Psoas muscle (tissue), 8 donors: ENCODE data around the gene CUL3. TPM values are rescaled to one million over a fixed set of nuclear protein-coding genes. Genes with fewer than 3 reads are reported as not detected.

Experiments used
- ATAC-seq, 4 donors: fragments of 200-7000 bp; cut with Tn5 transposase; one replicate each; pipeline ENCODE4 v1.9.1; 2020; ENCODE audit warnings: moderate library complexity in 3 of 4, mild to moderate bottlenecking in 2 of 4
- DNase-seq, 2 donors: peaks; one replicate each; pipeline ENCODE4 v3.0.0-alpha.2; 2020
- H3K27ac ChIP-seq: fragments of 200-600 bp; one replicate; pipeline ENCODE4 v1.8.0; 2022
- H3K27me3 ChIP-seq, 3 donors: fragments of 200-600 bp in 1 of 3; one replicate each; pipeline versions ENCODE4 v1.6.1 to v1.8.0; 2013 to 2022; ENCODE audit warnings: low read length in 2 of 3, mild to moderate bottlenecking in 2 of 3, moderate library complexity in 1 of 3; ENCODE audit not compliant: insufficient read depth in 3 of 3
- H3K36me3 ChIP-seq, 2 donors: fragments of 200-600 bp in 1 of 2; one replicate each; pipeline versions ENCODE4 v1.6.1 to v1.8.0; 2013 to 2022; ENCODE audit warnings: low read depth in 1 of 2, mild to moderate bottlenecking in 1 of 2, moderate library complexity in 1 of 2; ENCODE audit not compliant: insufficient read depth in 1 of 2
- H3K4me1 ChIP-seq: fragments of 200-600 bp; one replicate; pipeline ENCODE4 v1.8.0; 2022
- H3K4me3 ChIP-seq: fragments of 200-600 bp; one replicate; pipeline ENCODE4 v1.8.0; 2022; ENCODE audit warnings: mild to moderate bottlenecking
- H3K9me3 ChIP-seq: fragments of 200-600 bp; one replicate; pipeline ENCODE4 v1.8.0; 2022
- WGBS, 3 donors: extraction: QIAGEN DNeasy Blood & Tissue Kit; methylation state at CpG; one replicate each; pipeline versions ENCODE4 v1.1.6 to v1.1.7; 2013; 5-methylcytosine and 5-hydroxymethylcytosine counted together
- intact Hi-C, 2 donors: fragments of 100-400 bp; cut with DNase I; formaldehyde crosslinking; loops; one replicate each; pipeline versions ENCODE4 v1.11.0 to v1.14.2; 2022
- polyA plus RNA-seq, 3 donors: library from polyadenylated mRNA; stranded (reverse); fragments of 200-250 nt; gene quantifications; one replicate each; pipeline ENCODE4 v1.2.3, GENCODE V29; 2013
- total RNA-seq, 4 donors: library from RNA; stranded (reverse); fragmentation: NEBNext Ultra II Directional in 2 of 4; extraction: Animal tissue kit (Norgen Biotek cat#: 25700) in 2 of 4; gene quantifications; one replicate each; pipeline versions ENCODE4 v1.2.1 to v1.2.4, GENCODE V29; 2021 to 2023
- TF ChIP-seq, protein P1 (sequence below): fragments of 200-600 bp; IDR thresholded peaks from one replicate; pipeline ENCODE4 v1.8.0; 2022; ENCODE audit warnings: antibody characterized with exemption
- donor health status: healthy with polysubstance abuse.
- donor health status: DM: no; HTN: no; CAD: no; lungs with moderate emphysema.
- donor health status: Bipolar disorder and iron deficiency.
- donor health status: healthy.
- donor health status: DM: yes; HTN: yes; CAD: no.
- donor health status: DM: no; HTN: no; CAD: no.
- donor health status: DM: no; HTN: no; CAD: no.
- donor health status: DM: yes; HTN: yes; CAD: no.

CUL3 gene
- total and polyA plus RNA-seq, 7 donors = 103 to 218 (median 128) TPM

DNA sequence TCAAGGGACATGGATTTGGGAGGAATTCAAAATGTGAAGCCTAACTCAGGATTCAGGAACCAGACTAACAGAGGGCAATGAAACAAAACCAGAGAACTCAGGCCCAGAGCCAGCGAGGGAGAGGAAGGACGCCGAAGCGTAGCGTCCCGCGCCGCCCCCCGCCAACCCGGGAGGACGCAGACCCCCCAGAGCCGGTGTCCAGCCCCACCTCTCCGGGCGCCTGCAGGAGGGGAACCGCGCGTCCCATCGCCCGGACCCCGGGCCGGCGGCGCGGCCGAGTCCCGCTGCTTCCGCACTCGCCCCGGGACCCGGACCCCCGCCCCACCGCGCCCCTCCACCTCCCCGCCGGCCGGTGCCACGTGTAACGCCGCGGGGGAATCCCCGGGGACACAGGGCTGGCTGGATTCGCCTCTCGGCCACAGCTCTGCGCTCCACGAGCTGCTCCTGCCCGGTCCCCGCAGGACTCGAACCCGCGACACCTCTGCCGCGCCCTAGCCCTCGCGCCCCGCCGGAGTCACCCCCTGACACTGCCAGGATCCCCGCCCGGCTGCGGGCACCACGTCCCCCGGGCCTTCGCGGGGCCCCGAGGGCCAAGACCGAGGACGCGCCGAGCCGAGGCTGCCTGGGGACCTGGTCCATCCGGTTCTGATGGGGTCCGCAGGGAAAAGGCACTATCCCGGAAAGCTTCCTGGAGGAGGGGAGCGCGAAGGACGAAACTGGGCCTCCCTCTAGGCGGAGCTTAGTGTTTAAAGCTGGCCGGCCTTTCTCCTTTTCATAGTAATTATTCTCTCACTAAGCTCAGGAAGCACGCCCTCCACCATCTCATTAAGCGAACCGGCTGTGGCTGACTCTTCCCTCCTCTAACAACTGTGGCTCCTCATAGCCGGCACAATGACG lies 142.8 kb downstream of the CUL3 start:
- H3K27ac ChIP-seq = no peak overlapping the region
- H3K36me3 ChIP-seq = no peaks in the 10 kb centered on the region
- TF ChIP-seq, protein P1, sequence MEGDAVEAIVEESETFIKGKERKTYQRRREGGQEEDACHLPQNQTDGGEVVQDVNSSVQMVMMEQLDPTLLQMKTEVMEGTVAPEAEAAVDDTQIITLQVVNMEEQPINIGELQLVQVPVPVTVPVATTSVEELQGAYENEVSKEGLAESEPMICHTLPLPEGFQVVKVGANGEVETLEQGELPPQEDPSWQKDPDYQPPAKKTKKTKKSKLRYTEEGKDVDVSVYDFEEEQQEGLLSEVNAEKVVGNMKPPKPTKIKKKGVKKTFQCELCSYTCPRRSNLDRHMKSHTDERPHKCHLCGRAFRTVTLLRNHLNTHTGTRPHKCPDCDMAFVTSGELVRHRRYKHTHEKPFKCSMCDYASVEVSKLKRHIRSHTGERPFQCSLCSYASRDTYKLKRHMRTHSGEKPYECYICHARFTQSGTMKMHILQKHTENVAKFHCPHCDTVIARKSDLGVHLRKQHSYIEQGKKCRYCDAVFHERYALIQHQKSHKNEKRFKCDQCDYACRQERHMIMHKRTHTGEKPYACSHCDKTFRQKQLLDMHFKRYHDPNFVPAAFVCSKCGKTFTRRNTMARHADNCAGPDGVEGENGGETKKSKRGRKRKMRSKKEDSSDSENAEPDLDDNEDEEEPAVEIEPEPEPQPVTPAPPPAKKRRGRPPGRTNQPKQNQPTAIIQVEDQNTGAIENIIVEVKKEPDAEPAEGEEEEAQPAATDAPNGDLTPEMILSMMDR = no peak
- H3K4me1 ChIP-seq = no peaks in the 10 kb centered on the region
- peaks cover 0 to 23% (median 2%) of the 10 kb centered on the region in 3 donors for H3K27me3 ChIP-seq
- 3 to 9% (median 3%) methylated on average over 47 to 82 of the region's 82 CpGs for WGBS, 3 donors
- ATAC-seq (peak; percentile 21 to 60 (median 36)), DNase-seq (peak; percentile 27 to 61)
- peak overlapping the region; percentile 71 for H3K4me3 ChIP-seq
- intact Hi-C loops = no loop called here
- H3K9me3 ChIP-seq = no peaks in the 10 kb centered on the region

DNA sequence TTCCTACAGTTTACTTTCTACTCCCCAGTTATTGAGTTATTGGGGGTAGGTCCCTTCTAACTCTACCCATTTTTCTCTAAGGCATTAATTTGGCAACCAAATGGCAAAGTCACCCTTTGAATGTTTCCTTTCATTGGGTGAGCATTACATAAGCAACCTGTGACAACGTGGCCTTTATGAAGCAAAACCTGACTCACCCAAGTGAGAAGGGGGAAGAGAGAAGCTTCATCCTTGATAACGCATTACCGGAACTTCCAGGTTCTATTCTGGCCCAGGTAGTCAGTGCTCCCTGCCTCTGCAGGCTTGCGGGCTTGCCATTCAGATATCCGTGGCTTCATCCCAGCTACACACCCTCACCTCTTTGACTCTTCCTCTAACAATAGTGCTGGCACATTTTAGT lies 144.2 kb downstream of the CUL3 start:
- ATAC-seq (no peak), DNase-seq (no peak)
- TF ChIP-seq, protein P1 = no peak
- peaks cover 0 to 23% (median 2%) of the 10 kb centered on the region in 3 donors for H3K27me3 ChIP-seq
- H3K9me3 ChIP-seq = no peaks in the 10 kb centered on the region
- 81 to 87% (median 86%) methylated on average over 5 of the region's 5 CpGs for WGBS, 3 donors
- H3K27ac ChIP-seq = no peak overlapping the region
- H3K4me1 ChIP-seq = no peaks in the 10 kb centered on the region
- H3K36me3 ChIP-seq = no peaks in the 10 kb centered on the region
- intact Hi-C loops = no loop called here
- no peak overlapping the region for H3K4me3 ChIP-seq

DNA sequence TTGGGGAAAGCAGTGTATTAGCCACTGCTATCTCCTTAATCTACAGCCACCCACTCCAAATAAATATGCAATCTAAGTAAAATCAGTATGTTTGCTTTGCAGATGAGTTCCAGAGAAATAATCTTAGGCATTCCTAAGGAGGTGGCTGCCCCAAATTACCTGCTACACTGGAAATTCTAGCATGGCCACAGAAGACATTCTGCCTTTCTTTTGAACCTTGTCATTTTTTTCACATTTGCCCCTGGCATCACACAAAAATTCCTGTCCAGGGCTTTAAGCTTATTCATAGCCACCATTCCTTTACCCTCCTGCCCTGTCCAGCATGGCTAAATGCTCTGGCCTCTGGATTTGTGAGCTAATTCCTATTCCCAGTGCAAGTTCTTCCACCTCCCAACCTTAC lies 146.4 kb downstream of the CUL3 start:
- TF ChIP-seq, protein P1 = no peak
- Histone ChIP-seq H3K36me3 (no peaks in the 10 kb centered on the region), H3K27me3 (peaks cover 0 to 15% (median 0%) of the 10 kb centered on the region in 3 donors), H3K9me3 (no peaks in the 10 kb centered on the region), H3K27ac (no peak overlapping the region), H3K4me1 (no peaks in the 10 kb centered on the region), H3K4me3 (no peak overlapping the region)
- DNase-seq (no peak), ATAC-seq (no peak)
- intact Hi-C loops = no loop called here

DNA sequence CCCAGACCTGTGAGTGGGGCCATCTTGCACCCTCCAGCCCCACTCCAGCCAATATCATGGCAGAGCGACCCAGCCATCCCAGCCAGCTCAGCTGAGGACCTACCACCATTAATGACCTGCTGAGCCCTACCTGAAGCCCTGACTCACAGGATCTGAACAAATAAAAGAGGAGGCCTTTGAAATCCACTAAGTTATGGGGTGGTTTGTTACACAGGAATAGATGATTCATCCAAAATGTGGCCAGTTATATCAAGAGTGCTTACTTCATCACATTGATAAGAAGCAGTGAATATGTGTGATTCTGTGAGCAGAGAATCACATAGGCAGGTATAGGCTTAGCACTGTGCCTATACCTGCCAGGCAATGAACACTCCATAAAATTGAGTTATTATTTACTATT lies 148.5 kb downstream of the CUL3 start:
- 93 to 100% (median 100%) methylated on average over 1 of the region's 1 CpG for WGBS, 3 donors
- no peaks in the 10 kb centered on the region for H3K36me3 ChIP-seq
- no peak for DNase-seq
- intact Hi-C loops = no loop called here
- no peaks in the 10 kb centered on the region for H3K9me3 ChIP-seq
- H3K4me1 ChIP-seq = no peaks in the 10 kb centered on the region
- no peak overlapping the region for H3K4me3 ChIP-seq
- TF ChIP-seq, protein P1 = no peak
- no peak for ATAC-seq
- no peaks in the 10 kb centered on the region for H3K27me3 ChIP-seq
- H3K27ac ChIP-seq = no peak overlapping the region
